HG02678 (cell line): ENCODE results near the gene COG8.

Source experiments
- ATAC-seq: cut with Tn5 transposase; IDR thresholded peaks from one replicate; pipeline ENCODE4 v1.9.1; 2021; ENCODE audit warnings: mild to moderate bottlenecking, moderate library complexity; ENCODE audit not compliant: unreplicated experiment

Gene COG8

GRCh38 chr16:69348222-69348621 lies 8.9 kb upstream of the COG8 start:
- no peak for ATAC-seq

GRCh38 chr16:69346683-69347082 lies 7.3 kb upstream of the COG8 start:
- no peak for ATAC-seq

- no peak for ATAC-seq
Measured at GRCh38 chr16:69345923-69346322, 6.6 kb upstream of the COG8 start.

GRCh38 chr16:69344171-69344570 lies 4.8 kb upstream of the COG8 start:
- no peak for ATAC-seq

- no peak for ATAC-seq
Measured at GRCh38 chr16:69340095-69340644, 806 bp upstream of the COG8 start.

- ATAC-seq = no peak
Measured at GRCh38 chr16:69338557-69339288, 641 bp downstream of the COG8 start.

- ATAC-seq = no peak
Measured at GRCh38 chr16:69334696-69335095, 4.7 kb downstream of the COG8 start.

- peak; percentile 92 for ATAC-seq
Measured at GRCh38 chr16:69330286-69331109, 8.9 kb downstream of the COG8 start, which contains the start of gene PDF. Gene PDF, minus strand, starts transcription at chr16:69330588. Its CDS starts 18 bp downstream, at chr16:69330570.

GRCh38 chr16:69329369-69330285 lies 9.7 kb downstream of the COG8 start:
- peak; percentile 40 for ATAC-seq

- ATAC-seq = no peak
Measured at GRCh38 chr16:69328854-69329316, 10.5 kb downstream of the COG8 start.

GRCh38 chr16:69327585-69328310 lies 11.6 kb downstream of the COG8 start:
- ATAC-seq = no peak

- no peak for ATAC-seq
Measured at GRCh38 chr16:69326172-69326873, 13.0 kb downstream of the COG8 start.

- ATAC-seq = no peak
Measured at GRCh38 chr16:69325784-69326171, 13.6 kb downstream of the COG8 start.

- ATAC-seq = no peak
Measured at GRCh38 chr16:69324585-69325253, 14.6 kb downstream of the COG8 start.

GRCh38 chr16:69324013-69324531 lies 15.3 kb downstream of the COG8 start:
- ATAC-seq = no peak

GRCh38 chr16:69323415-69323814 lies 15.9 kb downstream of the COG8 start:
- ATAC-seq = no peak

GRCh38 chr16:69322343-69322742 lies 17.0 kb downstream of the COG8 start:
- ATAC-seq = no peak

GRCh38 chr16:69321080-69321479 lies 18.3 kb downstream of the COG8 start:
- no peak for ATAC-seq

GRCh38 chr16:69320740-69321073 lies 18.7 kb downstream of the COG8 start:
- ATAC-seq = no peak
